PFSK-1 (cell line): ENCODE data around the gene NUTF2.

Experiments used
- FOXP2 ChIP-seq: optimal IDR thresholded peaks from 2 replicates; pipeline ENCODE3; 2011; ENCODE audit warnings: borderline replicate concordance, control low read depth, inconsistent platforms; ENCODE audit not compliant: insufficient read depth; ENCODE audit errors: extremely low read length, extremely low read depth
- POLR2AphosphoS5 ChIP-seq: IDR thresholded peaks from 2 replicates; pipeline ENCODE4 v1.6.1; 2012; ENCODE audit warnings: low read depth, mild to moderate bottlenecking, control low read depth, low read length, moderate library complexity
- REST ChIP-seq, 2 experiments: IDR thresholded peaks; 2 replicates each; pipeline versions ENCODE4 v1.6.1 to v1.8.0; 2011 to 2012; ENCODE audit warnings: low read depth in 2 of 2, low read length in 2 of 2, control low read depth in 1 of 2, inconsistent platforms in 1 of 2, mild to moderate bottlenecking in 1 of 2, moderate library complexity in 1 of 2; ENCODE audit not compliant: insufficient read depth in 1 of 2
- SIN3A ChIP-seq: IDR thresholded peaks from 2 replicates; pipeline ENCODE4 v1.6.1; 2012; ENCODE audit warnings: mild to moderate bottlenecking, low read length, moderate library complexity, borderline replicate concordance; ENCODE audit not compliant: insufficient read depth
- TAF1 ChIP-seq: IDR thresholded peaks from 2 replicates; pipeline ENCODE4 v1.6.1; 2012; ENCODE audit warnings: low read length, control low read depth, borderline replicate concordance; ENCODE audit not compliant: insufficient read depth

NUTF2 gene

GRCh38 chr16:67872131-67872630 is 25.4 kb downstream of the NUTF2 start:
- TF ChIP-seq TAF1 (no peak), REST (IDR thresholded peaks at IDR 0.05; ENCODE audit: insufficient read depth in 1 of 2, low read depth in 2 of 2, low read length in 2 of 2) (no peak), FOXP2 (no peak), POLR2AphosphoS5 (no peak), SIN3A (no peak)

GRCh38 chr16:67872631-67873434 is 26.1 kb downstream of the NUTF2 start, which contains the start of gene EDC4:
EDC4 (plus strand) TSS chr16:67873052; CDS start chr16:67873262, 210 bp downstream.
- peak; percentile 94 for TF ChIP-seq SIN3A
- TF ChIP-seq FOXP2, result peak; percentile 62
- no peak for TF ChIP-seq REST (IDR thresholded peaks at IDR 0.05; ENCODE audit: insufficient read depth in 1 of 2, low read depth in 2 of 2, low read length in 2 of 2)
- TF ChIP-seq POLR2AphosphoS5, result peak; percentile 92
- peak; percentile 87; the same call in 1 of the 2 replicates for TF ChIP-seq TAF1

GRCh38 chr16:67873435-67874370 is 27.0 kb downstream of the NUTF2 start:
- TF ChIP-seq TAF1 (no peak), SIN3A (no peak), REST (IDR thresholded peaks at IDR 0.05; ENCODE audit: insufficient read depth in 1 of 2, low read depth in 2 of 2, low read length in 2 of 2) (no peak), FOXP2 (no peak), POLR2AphosphoS5 (no peak)

- no peak for TF ChIP-seq FOXP2
These were observed 27.6 kb downstream of the NUTF2 start for GRCh38 chr16:67874372-67874771.

- no peak for TF ChIP-seq SIN3A
- no peak for TF ChIP-seq TAF1
These were observed 30.3 kb downstream of the NUTF2 start for GRCh38 chr16:67877064-67877463.
